HepG2 (cell line): ENCODE results near the gene ARID5B. TPM values are rescaled to one million over a fixed set of nuclear protein-coding genes. Genes with fewer than 3 reads are reported as not detected.

ENCODE experiments used
- CCDC6 ChIP-seq: sonication (generic); formaldehyde crosslinking; IDR thresholded peaks from 2 replicates; pipeline ENCODE4 v1.8.1; 2022; ENCODE audit warnings: mild to moderate bottlenecking, missing genetic modification reagents, moderate library complexity
- CEBPB ChIP-seq: IDR thresholded peaks from 2 replicates; pipeline ENCODE4 v1.6.1; 2011; ENCODE audit warnings: low read depth, low read length, improper control_type of control experiment, borderline replicate concordance
- EP300 ChIP-seq, 3 experiments: sonication (generic) in 1 of 3; formaldehyde crosslinking in 1 of 3; IDR thresholded peaks; 2 replicates each; pipeline versions ENCODE4 v1.5.1 to v1.6.1; 2011 to 2020; ENCODE audit warnings: low read depth in 2 of 3, low read length in 2 of 3, borderline replicate concordance in 1 of 3, improper control_type of control experiment in 1 of 3, mild to moderate bottlenecking in 1 of 3, missing genetic modification reagents in 1 of 3, moderate library complexity in 1 of 3
- FOXA3 ChIP-seq: IDR thresholded peaks from 2 replicates; pipeline ENCODE4 v1.6.1; 2016; ENCODE audit warnings: missing genetic modification reagents, missing compliant biosample characterization
- GATAD2A ChIP-seq: IDR thresholded peaks from 2 replicates; pipeline ENCODE4 v1.6.1; 2016
- GTF3A ChIP-seq: sonication (generic); formaldehyde crosslinking; conservative IDR thresholded peaks from 2 replicates; pipeline ENCODE4 v1.4.0; 2020; ENCODE audit warnings: mild to moderate bottlenecking, missing genetic modification reagents
- HDAC1 ChIP-seq: sonication (generic); formaldehyde crosslinking; IDR thresholded peaks from 2 replicates; pipeline ENCODE4 v1.5.1; 2020; ENCODE audit warnings: mild to moderate bottlenecking, missing genetic modification reagents
- NFIB ChIP-seq: sonication (generic); formaldehyde crosslinking; IDR thresholded peaks from 2 replicates; pipeline ENCODE4 v1.9.0; 2021; ENCODE audit warnings: missing genetic modification reagents, mild to moderate bottlenecking, borderline replicate concordance
- NR2F2 ChIP-seq: IDR thresholded peaks from 2 replicates; pipeline ENCODE4 v1.6.1; 2012; ENCODE audit warnings: low read depth, inconsistent platforms, borderline replicate concordance
- PHB2 ChIP-seq: fragments of 450-650 bp; IDR thresholded peaks from 2 replicates; pipeline ENCODE4 v1.6.1; 2018; ENCODE audit not compliant: partially characterized antibody
- RXRB ChIP-seq: IDR thresholded peaks from 2 replicates; pipeline ENCODE4 v1.6.1; 2016; ENCODE audit warnings: borderline replicate concordance, missing genetic modification reagents, missing compliant biosample characterization
- SALL1 ChIP-seq: sonication (generic); formaldehyde crosslinking; IDR thresholded peaks from 2 replicates; pipeline ENCODE4 v1.8.0; 2022; ENCODE audit warnings: mild to moderate bottlenecking, missing genetic modification reagents
- TARDBP ChIP-seq: sonication (generic); formaldehyde crosslinking; IDR thresholded peaks from 2 replicates; pipeline ENCODE4 v1.8.0; 2022; ENCODE audit warnings: mild to moderate bottlenecking, missing genetic modification reagents
- TEAD3 ChIP-seq: optimal IDR thresholded peaks from 2 replicates; pipeline ENCODE3; 2016; ENCODE audit warnings: borderline replicate concordance
- ZNF317 ChIP-seq: sonication (generic); formaldehyde crosslinking; IDR thresholded peaks from 2 replicates; pipeline ENCODE4 v1.5.0; 2020; ENCODE audit warnings: mild to moderate bottlenecking, missing genetic modification reagents
- polyA plus RNA-seq, 8 experiments: library from polyadenylated mRNA; depleted of rRNA in 3 of 8; stranded (reverse) in 7 of 8; unstranded in 1 of 8; fragments of >200 nt; fragmentation: Illumina TruSeq in 4 of 8; extraction: Trizol in 4 of 8; gene quantifications; 2 replicates each; pipeline versions ENCODE4 v1.2.1 to v1.2.3, GENCODE V29; 2011 to 2016; ENCODE audit warnings: low read depth in 4 of 8, missing spikeins in 1 of 8, mixed read lengths in 1 of 8; ENCODE audit not compliant: insufficient read depth in 1 of 8
- total RNA-seq, 5 experiments: library from RNA; depleted of rRNA; stranded (reverse); fragments of >200 nt; fragmentation: Illumina TruSeq; extraction: Trizol; gene quantifications; 2 replicates each; pipeline ENCODE4 v1.2.3, GENCODE V29; 2016; ENCODE audit warnings: low read depth in 1 of 5
- TF ChIP-seq, protein P1 (sequence below): sonication (generic); formaldehyde crosslinking; IDR thresholded peaks from 2 replicates; pipeline ENCODE4 v1.4.0; 2020; ENCODE audit warnings: missing genetic modification reagents
- TF ChIP-seq, protein P2 (sequence below): sonication (generic); formaldehyde crosslinking; IDR thresholded peaks from 2 replicates; pipeline ENCODE4 v1.4.0; 2020; ENCODE audit warnings: missing genetic modification reagents
- TF ChIP-seq, protein P3 (sequence below): sonication (generic); formaldehyde crosslinking; IDR thresholded peaks from 2 replicates; pipeline ENCODE4 v1.8.1; 2023; ENCODE audit warnings: mild to moderate bottlenecking, missing genetic modification reagents
- TF ChIP-seq, protein P4 (sequence below): IDR thresholded peaks from 2 replicates; pipeline ENCODE4 v1.6.1; 2012; ENCODE audit warnings: low read depth, low read length, improper control_type of control experiment

ARID5B gene
- total and polyA plus RNA-seq, 2 of the 13 experiments (the other 11 are each of a cell fraction or from before 2014, with no cell fraction given), result 6.2 to 21.1 TPM

DNA sequence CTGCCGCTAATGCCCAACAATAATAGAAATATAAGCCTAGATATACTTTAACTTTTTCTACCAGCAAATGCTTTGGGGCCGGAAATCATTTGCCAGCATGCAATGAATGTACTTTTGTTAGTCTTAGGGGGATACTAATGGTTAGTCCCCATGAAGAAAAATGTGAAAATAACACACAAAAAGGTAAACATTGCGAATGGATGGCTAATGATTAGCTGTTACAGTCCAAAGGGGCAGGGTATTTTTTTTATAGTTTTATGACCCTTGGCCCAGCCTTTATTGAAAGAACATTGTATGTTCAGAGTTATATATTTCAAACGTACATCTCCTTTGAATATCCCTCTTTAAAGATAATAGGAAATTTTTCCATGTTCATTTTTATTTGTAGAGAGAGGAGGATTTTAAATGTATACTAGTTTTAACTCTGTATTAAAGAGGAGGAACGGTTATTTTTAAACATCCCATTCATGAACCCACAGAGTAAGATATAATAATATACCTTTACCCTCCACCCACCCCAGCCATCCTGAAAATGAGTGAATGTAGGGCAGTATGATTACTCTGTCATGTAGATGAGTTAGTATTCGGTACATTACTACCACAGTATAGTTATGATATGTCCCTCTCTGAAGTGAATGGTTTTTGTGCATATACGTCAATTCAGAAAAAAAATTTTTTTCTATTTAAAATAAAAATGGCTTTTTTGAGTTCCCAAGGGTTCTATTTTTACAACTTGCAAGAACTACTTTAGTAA is 63.6 kb downstream of the ARID5B start (continued):
- TF ChIP-seq RXRB (CRISPR knock-in tag) (peak; percentile 73; the same call in 1 of the 2 replicates), GATAD2A (peak; percentile 83), EP300 (IDR thresholded peaks at IDR 0.05; ENCODE audit: low read depth in 2 of 2, low read length in 2 of 2) (peak; percentile 26 to 92; a peak in 3 of 4 replicates), EP300 (CRISPR knock-in tag; IDR thresholded peaks at IDR 0.05; ENCODE audit: borderline replicate concordance) (peak; percentile 47; the same call in 1 of the 2 replicates), CCDC6 (CRISPR knock-in tag) (no peak), ZNF317 (CRISPR knock-in tag) (no peak), TARDBP (CRISPR knock-in tag) (0 out of 2 replicates have a peak, but pooled peaks have one; percentile 34), SALL1 (CRISPR knock-in tag) (peak; percentile 69; the same call in 1 of the 2 replicates), TEAD3 (CRISPR knock-in tag) (peak; percentile 65), HDAC1 (CRISPR knock-in tag) (peak; percentile 51), PHB2 (no peak), FOXA3 (CRISPR knock-in tag) (peak; percentile 91), CEBPB (peak; percentile 30; the same call in 1 of the 2 replicates), NFIB (no peak), NR2F2 (peak; percentile 76), GTF3A (no peak)
- TF ChIP-seq, protein P1, sequence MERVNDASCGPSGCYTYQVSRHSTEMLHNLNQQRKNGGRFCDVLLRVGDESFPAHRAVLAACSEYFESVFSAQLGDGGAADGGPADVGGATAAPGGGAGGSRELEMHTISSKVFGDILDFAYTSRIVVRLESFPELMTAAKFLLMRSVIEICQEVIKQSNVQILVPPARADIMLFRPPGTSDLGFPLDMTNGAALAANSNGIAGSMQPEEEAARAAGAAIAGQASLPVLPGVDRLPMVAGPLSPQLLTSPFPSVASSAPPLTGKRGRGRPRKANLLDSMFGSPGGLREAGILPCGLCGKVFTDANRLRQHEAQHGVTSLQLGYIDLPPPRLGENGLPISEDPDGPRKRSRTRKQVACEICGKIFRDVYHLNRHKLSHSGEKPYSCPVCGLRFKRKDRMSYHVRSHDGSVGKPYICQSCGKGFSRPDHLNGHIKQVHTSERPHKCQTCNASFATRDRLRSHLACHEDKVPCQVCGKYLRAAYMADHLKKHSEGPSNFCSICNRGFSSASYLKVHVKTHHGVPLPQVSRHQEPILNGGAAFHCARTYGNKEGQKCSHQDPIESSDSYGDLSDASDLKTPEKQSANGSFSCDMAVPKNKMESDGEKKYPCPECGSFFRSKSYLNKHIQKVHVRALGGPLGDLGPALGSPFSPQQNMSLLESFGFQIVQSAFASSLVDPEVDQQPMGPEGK (CRISPR knock-in tag), result peak; percentile 69
- TF ChIP-seq, protein P2, sequence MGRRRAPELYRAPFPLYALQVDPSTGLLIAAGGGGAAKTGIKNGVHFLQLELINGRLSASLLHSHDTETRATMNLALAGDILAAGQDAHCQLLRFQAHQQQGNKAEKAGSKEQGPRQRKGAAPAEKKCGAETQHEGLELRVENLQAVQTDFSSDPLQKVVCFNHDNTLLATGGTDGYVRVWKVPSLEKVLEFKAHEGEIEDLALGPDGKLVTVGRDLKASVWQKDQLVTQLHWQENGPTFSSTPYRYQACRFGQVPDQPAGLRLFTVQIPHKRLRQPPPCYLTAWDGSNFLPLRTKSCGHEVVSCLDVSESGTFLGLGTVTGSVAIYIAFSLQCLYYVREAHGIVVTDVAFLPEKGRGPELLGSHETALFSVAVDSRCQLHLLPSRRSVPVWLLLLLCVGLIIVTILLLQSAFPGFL (CRISPR knock-in tag), result no peak
- TF ChIP-seq, protein P3, sequence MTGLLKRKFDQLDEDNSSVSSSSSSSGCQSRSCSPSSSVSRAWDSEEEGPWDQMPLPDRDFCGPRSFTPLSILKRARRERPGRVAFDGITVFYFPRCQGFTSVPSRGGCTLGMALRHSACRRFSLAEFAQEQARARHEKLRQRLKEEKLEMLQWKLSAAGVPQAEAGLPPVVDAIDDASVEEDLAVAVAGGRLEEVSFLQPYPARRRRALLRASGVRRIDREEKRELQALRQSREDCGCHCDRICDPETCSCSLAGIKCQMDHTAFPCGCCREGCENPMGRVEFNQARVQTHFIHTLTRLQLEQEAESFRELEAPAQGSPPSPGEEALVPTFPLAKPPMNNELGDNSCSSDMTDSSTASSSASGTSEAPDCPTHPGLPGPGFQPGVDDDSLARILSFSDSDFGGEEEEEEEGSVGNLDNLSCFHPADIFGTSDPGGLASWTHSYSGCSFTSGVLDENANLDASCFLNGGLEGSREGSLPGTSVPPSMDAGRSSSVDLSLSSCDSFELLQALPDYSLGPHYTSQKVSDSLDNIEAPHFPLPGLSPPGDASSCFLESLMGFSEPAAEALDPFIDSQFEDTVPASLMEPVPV (CRISPR knock-in tag), result 0 out of 2 replicates have a peak, but pooled peaks have one; percentile 40
- TF ChIP-seq, protein P4, sequence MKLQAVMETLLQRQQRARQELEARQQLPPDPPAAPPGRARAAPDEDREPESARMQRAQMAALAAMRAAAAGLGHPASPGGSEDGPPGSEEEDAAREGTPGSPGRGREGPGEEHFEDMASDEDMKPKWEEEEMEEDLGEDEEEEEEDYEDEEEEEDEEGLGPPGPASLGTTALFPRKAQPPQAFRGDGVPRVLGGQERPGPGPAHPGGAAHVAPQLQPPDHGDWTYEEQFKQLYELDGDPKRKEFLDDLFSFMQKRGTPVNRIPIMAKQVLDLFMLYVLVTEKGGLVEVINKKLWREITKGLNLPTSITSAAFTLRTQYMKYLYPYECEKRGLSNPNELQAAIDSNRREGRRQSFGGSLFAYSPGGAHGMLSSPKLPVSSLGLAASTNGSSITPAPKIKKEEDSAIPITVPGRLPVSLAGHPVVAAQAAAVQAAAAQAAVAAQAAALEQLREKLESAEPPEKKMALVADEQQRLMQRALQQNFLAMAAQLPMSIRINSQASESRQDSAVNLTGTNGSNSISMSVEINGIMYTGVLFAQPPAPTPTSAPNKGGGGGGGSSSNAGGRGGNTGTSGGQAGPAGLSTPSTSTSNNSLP, result peak; percentile 93
